C4-2B (cell line): Measurements from ENCODE around the gene RASGRF2.

ENCODE experiments used
- H3K27ac ChIP-seq: fragments of 450-650 bp; 2 replicates; pipeline ENCODE4 v1.5.1; 2017
- CTCF ChIP-seq: fragments of 450-650 bp; conservative IDR thresholded peaks from 2 replicates; pipeline ENCODE4 v1.5.1; 2017; ENCODE audit warnings: mild to moderate bottlenecking
- ZFX ChIP-seq: fragments of 450-650 bp; IDR thresholded peaks from 2 replicates; pipeline ENCODE4 v1.6.1; 2017

Gene RASGRF2

GRCh38 chr5:80951366-80951765, 8.8 kb upstream of the RASGRF2 start:
- no peak overlapping the region for H3K27ac ChIP-seq
- no peak for TF ChIP-seq CTCF
- TF ChIP-seq ZFX = no peak

GRCh38 chr5:80953587-80953986, 6.6 kb upstream of the RASGRF2 start:
- TF ChIP-seq ZFX = no peak
- TF ChIP-seq CTCF = no peak
- no peak overlapping the region for H3K27ac ChIP-seq

GRCh38 chr5:80955082-80955590, 5.0 kb upstream of the RASGRF2 start:
- TF ChIP-seq CTCF = no peak
- TF ChIP-seq ZFX = no peak
- H3K27ac ChIP-seq = no peak overlapping the region

- no peak overlapping the region for H3K27ac ChIP-seq
- TF ChIP-seq ZFX (no peak), CTCF (no peak)
Measured at GRCh38 chr5:80956272-80956671, 3.9 kb upstream of the RASGRF2 start.

- TF ChIP-seq CTCF (no peak), ZFX (no peak)
- no peak overlapping the region for H3K27ac ChIP-seq
Measured at GRCh38 chr5:80957031-80957761, 3.0 kb upstream of the RASGRF2 start.

GRCh38 chr5:80958616-80959015, 1.5 kb upstream of the RASGRF2 start:
- no peak for TF ChIP-seq CTCF
- TF ChIP-seq ZFX = no peak
- H3K27ac ChIP-seq = no peak overlapping the region

GRCh38 chr5:80959138-80959537, 1.0 kb upstream of the RASGRF2 start:
- TF ChIP-seq CTCF (no peak), ZFX (no peak)
- no peak overlapping the region for H3K27ac ChIP-seq
